K562 (cell line): ENCODE measurements around the gene DNMT3A. TPM values are rescaled to one million over a fixed set of nuclear protein-coding genes. Genes with fewer than 3 reads are reported as not detected.

Source experiments
- ATAC-seq: fragments of 200-7000 bp; cut with Tn5 transposase; 3 replicates; pipeline ENCODE4 v1.9.1; 2020; ENCODE audit warnings: moderate library complexity
- BruUV-seq: library from RNA; stranded (reverse); fragments of 400-500 nt; replicated peaks from 2 replicates; lab custom pipeline; 2021; lab: Mats Ljungman, UMichigan
- CTCF ChIA-PET: fragments of 300-600 bp; formaldehyde crosslinking; extraction: SDS; loops from one replicate; lab custom pipeline; 2021; ENCODE audit warnings: low intra/inter-chr PET ratio; lab: Yijun Ruan, JAX
- POLR2A ChIA-PET: fragments of 300-600, 350-650 bp; sonication (Branson Sonifier 250); formaldehyde crosslinking; extraction: SDS; loops from one replicate; lab custom pipeline; 2021; ENCODE audit warnings: antibody characterized with exemption, inconsistent platforms; lab: Yijun Ruan, JAX
- DNase-seq, 4 experiments: peaks; one replicate each; pipeline versions ENCODE4 v3.0.0 to v3.0.0-alpha.2; 2011 to 2018; ENCODE audit warnings: low spot score in 3 of 4, mixed read lengths in 3 of 4; ENCODE audit errors: extremely low read depth in 1 of 4
- FAIRE-seq: peaks from 2 replicates; lab custom pipeline; 2011; peaks lifted over from hg19 to GRCh38; lab: Jason Lieb, UNC
- H2AFZ ChIP-seq: 2 replicates; pipeline ENCODE4 v1.6.0; 2011; ENCODE audit warnings: low read depth, low read length, control low read depth, inconsistent platforms
- H3K27ac ChIP-seq: fragments of 200-600 bp; 3 replicates; pipeline ENCODE4 v1.8.0; 2011; ENCODE audit warnings: low read depth, mild to moderate bottlenecking, control low read depth, inconsistent platforms, low read length, moderate library complexity, mixed read lengths; ENCODE audit errors: extremely low read depth
- H3K27me3 ChIP-seq, 2 experiments: fragments of 300-600 bp in 1 of 2; 2 replicates in 1 of 2; 3 replicates in 1 of 2; pipeline versions ENCODE4 v1.6.0 to v1.8.0; 2011; ENCODE audit warnings: inconsistent platforms in 2 of 2, low read length in 2 of 2, mild to moderate bottlenecking in 1 of 2, mixed read lengths in 1 of 2, moderate library complexity in 1 of 2; ENCODE audit not compliant: control insufficient read depth in 2 of 2, insufficient read depth in 2 of 2
- H3K36me3 ChIP-seq: fragments of 300-600 bp; 3 replicates; pipeline ENCODE4 v1.8.0; 2011; ENCODE audit warnings: mild to moderate bottlenecking, low read length, inconsistent platforms; ENCODE audit not compliant: control insufficient read depth, insufficient read depth
- H3K4me1 ChIP-seq, 2 experiments: fragments of 200-600 bp in 1 of 2; replicated peaks in 1 of 2; 2 replicates in 1 of 2; 3 replicates in 1 of 2; pipeline versions ENCODE4 v1.5.1 to v1.8.0; 2011; ENCODE audit warnings: inconsistent platforms in 2 of 2, low read length in 2 of 2, mild to moderate bottlenecking in 1 of 2, mixed read lengths in 1 of 2, moderate library complexity in 1 of 2; ENCODE audit not compliant: control insufficient read depth in 2 of 2, insufficient read depth in 2 of 2
- H3K4me2 ChIP-seq: 2 replicates; pipeline ENCODE4 v1.6.1; 2011; ENCODE audit warnings: low read length, control low read depth, inconsistent platforms, mixed read lengths; ENCODE audit not compliant: insufficient read depth
- H3K4me3 ChIP-seq: fragments of 200-600 bp; sonication (generic), shearing (Covaris generic); 2 replicates; pipeline ENCODE4 v1.5.1; 2016; ENCODE audit warnings: control low read depth, inconsistent platforms
- H3K79me2 ChIP-seq: fragments of 200-600 bp; 3 replicates; pipeline ENCODE4 v1.8.0; 2011; ENCODE audit warnings: low read length, inconsistent platforms; ENCODE audit not compliant: control insufficient read depth, insufficient read depth
- H3K9ac ChIP-seq, 2 experiments: 2 replicates each; pipeline versions ENCODE4 v1.6.0 to v1.6.1; 2011; ENCODE audit warnings: low read depth in 2 of 2, low read length in 2 of 2, control low read depth in 1 of 2, inconsistent platforms in 1 of 2, mild to moderate bottlenecking in 1 of 2, mixed read lengths in 1 of 2; ENCODE audit not compliant: insufficient read depth in 1 of 2
- H3K9me1 ChIP-seq: one replicate; pipeline ENCODE4 v1.6.0; 2011; ENCODE audit warnings: inconsistent platforms, mild to moderate bottlenecking, low read length, moderate library complexity; ENCODE audit not compliant: control insufficient read depth, insufficient read depth
- H3K9me3 ChIP-seq: replicated peaks from 2 replicates; pipeline ENCODE4 v1.5.1; 2011; ENCODE audit warnings: low read depth, low read length, inconsistent platforms; ENCODE audit not compliant: control insufficient read depth, insufficient read depth
- H4K20me1 ChIP-seq: replicated peaks from 2 replicates; pipeline ENCODE4 v1.6.1; 2011; ENCODE audit warnings: low read length, inconsistent platforms, mixed read lengths; ENCODE audit not compliant: control insufficient read depth, insufficient read depth
- E2F3 ChIP-seq: fragments of 250-450 bp; sonication (Bioruptor Pico); IDR thresholded peaks from 2 replicates; pipeline ENCODE4 v1.4.0; 2020; ENCODE audit warnings: mild to moderate bottlenecking
- HNRNPUL1 ChIP-seq: fragments of 200-400 bp; formaldehyde crosslinking; IDR thresholded peaks from 2 replicates; pipeline ENCODE4 v1.6.1; 2017; ENCODE audit warnings: low read length
- KLF1 ChIP-seq: fragments of 450-650 bp; IDR thresholded peaks from 2 replicates; pipeline ENCODE4 v1.6.1; 2016; ENCODE audit warnings: missing genetic modification characterization, missing compliant biosample characterization
- NBN ChIP-seq: fragments of 450-650 bp; IDR thresholded peaks from 2 replicates; pipeline ENCODE4 v1.6.1; 2016; ENCODE audit warnings: low read depth, mild to moderate bottlenecking
- NRF1 ChIP-seq, 2 experiments: fragments of 450-650 bp; IDR thresholded peaks in 1 of 2; conservative IDR thresholded peaks in 1 of 2; 2 replicates each; pipeline ENCODE4 v1.6.1; 2014; ENCODE audit warnings: mild to moderate bottlenecking in 2 of 2
- POLR2B ChIP-seq: fragments of 450-650 bp; IDR thresholded peaks from 2 replicates; pipeline ENCODE4 v1.6.1; 2018; ENCODE audit warnings: low read depth; ENCODE audit not compliant: partially characterized antibody
- WGBS: fragments of 100-300 bp; shearing (Covaris generic); methylation state at CpG from one replicate; pipeline ENCODE4 v1.1.6; 2016; ENCODE audit warnings: low coverage, mixed read lengths; ENCODE audit not compliant: insufficient coverage; ENCODE audit errors: missing lambda C conversion rate; 5-methylcytosine and 5-hydroxymethylcytosine counted together
- in situ Hi-C: fragments of 300-500 bp; cut with MboI; formaldehyde crosslinking; loops from 4 replicates; pipeline ENCODE4 v1.15.0; 2018; ENCODE audit warnings: inconsistent platforms, mixed read lengths
- intact Hi-C: fragments of 100-400 bp; cut with micrococcal nuclease; formaldehyde crosslinking; loops from 2 replicates; pipeline ENCODE4 v1.14.2; 2022
- polyA plus RNA-seq, 8 experiments: library from polyadenylated mRNA; depleted of rRNA in 4 of 8; stranded (reverse) in 5 of 8; unstranded in 3 of 8; fragments of >200 nt; fragmentation: Nextera tagmentation in 2 of 8; fragmentation: Illumina TruSeq in 1 of 8; extraction: Ambion mirVana in 2 of 8; extraction: Trizol in 1 of 8; gene quantifications; 2 replicates each; pipeline versions ENCODE4 v1.2.1 to v1.2.3, GENCODE V29; 2011 to 2014; ENCODE audit warnings: inconsistent platforms in 1 of 8, missing spikeins in 1 of 8
- total RNA-seq, 7 experiments: library from RNA; depleted of rRNA in 6 of 7; stranded (reverse); fragments of >200 nt in 6 of 7; fragmentation: Illumina TruSeq in 2 of 7; extraction: Trizol in 2 of 7; gene quantifications; 2 replicates each; pipeline versions ENCODE4 v1.2.1 to v1.2.3, GENCODE V29; 2011 to 2021; ENCODE audit warnings: low replicate concordance in 1 of 7
- TF ChIP-seq, protein P1 (sequence below): fragments of 250-450 bp; sonication (Bioruptor Pico); IDR thresholded peaks from 2 replicates; pipeline ENCODE4 v1.8.0; 2022; ENCODE audit warnings: inconsistent platforms, mild to moderate bottlenecking, moderate library complexity, borderline replicate concordance

Gene DNMT3A
- total and polyA plus RNA-seq, 9 of the 15 experiments (the other 6 are each of a cell fraction or from before 2014, with no cell fraction given) = 3.0 to 16.0 (median 6.1) TPM

DNA sequence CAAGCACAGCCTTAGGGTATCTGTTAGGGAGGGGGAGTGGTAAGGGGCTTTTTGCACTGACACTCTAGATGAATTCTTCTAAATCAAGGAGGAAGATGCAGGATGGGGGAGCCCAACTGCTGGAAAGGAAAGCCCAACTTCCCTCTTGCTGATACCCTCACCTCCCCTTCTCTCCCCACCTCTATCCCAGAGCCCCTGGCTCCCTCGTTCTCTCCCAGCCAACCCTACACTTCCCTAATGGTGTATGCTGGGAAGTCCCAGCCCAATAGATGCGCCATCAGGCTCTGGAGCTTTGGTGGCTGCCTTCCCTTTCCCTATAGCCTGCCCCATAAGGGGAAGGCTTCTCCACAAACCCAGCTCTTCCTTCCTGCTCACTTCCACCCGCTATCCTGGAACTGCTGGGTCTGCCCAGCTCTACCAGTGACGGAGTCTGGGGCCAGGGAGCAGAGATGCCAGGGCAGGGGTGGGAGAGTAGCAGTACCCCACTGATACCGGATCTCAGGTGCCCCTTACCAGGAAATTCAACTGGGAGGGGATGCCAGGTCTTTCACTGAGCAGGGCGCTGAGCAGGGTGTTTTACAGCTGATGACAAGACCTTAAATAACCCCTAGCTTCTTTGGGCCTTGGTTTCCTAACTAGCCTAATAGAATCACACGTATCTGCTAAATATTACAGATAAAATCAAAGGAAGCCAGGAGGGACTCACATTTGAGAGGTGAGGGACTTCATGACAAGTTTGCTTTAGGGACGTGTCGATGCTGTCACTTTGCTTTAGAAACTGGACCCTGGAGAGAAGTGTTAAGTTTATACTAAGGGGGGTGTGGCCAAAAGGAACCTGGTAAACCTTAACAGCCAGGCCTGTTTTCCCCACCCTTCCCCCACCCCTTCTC, 82.6 kb downstream of the DNMT3A start:
- Histone ChIP-seq H3K9me3 (no peaks in the 10 kb centered on the region), H3K79me2 (no peaks in the 10 kb centered on the region), H3K9ac (no peak overlapping the region), H3K27ac (no peak overlapping the region), H3K9me1 (no peaks in the 10 kb centered on the region), H3K4me1 (peaks cover 7 to 14% of the 10 kb centered on the region in 2 experiments; a peak in 4 of 5 replicates), H3K4me3 (no peak overlapping the region), H3K27me3 (peaks cover 0 to 18% of the 10 kb centered on the region in 2 experiments; a peak in 3 of 5 replicates), H2AFZ (no peak overlapping the region), H3K4me2 (no peak overlapping the region), H3K36me3 (no peaks in the 10 kb centered on the region), H4K20me1 (no peaks in the 10 kb centered on the region)
- in situ Hi-C loops (no loop called here), intact Hi-C loops (no loop called here)
- BruUV-seq = no TSS peak
- 6% methylated on average over 8 of the region's 9 CpGs for WGBS
- no peak for TF ChIP-seq NRF1 (conservative IDR thresholded peaks at IDR 0.05 in 1 of 2, IDR thresholded peaks at IDR 0.05 in 1 of 2)
- TF ChIP-seq, protein P1, sequence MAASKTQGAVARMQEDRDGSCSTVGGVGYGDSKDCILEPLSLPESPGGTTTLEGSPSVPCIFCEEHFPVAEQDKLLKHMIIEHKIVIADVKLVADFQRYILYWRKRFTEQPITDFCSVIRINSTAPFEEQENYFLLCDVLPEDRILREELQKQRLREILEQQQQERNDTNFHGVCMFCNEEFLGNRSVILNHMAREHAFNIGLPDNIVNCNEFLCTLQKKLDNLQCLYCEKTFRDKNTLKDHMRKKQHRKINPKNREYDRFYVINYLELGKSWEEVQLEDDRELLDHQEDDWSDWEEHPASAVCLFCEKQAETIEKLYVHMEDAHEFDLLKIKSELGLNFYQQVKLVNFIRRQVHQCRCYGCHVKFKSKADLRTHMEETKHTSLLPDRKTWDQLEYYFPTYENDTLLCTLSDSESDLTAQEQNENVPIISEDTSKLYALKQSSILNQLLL (CRISPR knock-in tag) = no peak
- TF ChIP-seq HNRNPUL1 = no peak
- TF ChIP-seq NBN = no peak
- no peak for TF ChIP-seq KLF1
- no peak for TF ChIP-seq E2F3 (CRISPR knock-in tag)
- no peak for TF ChIP-seq POLR2B
- CTCF ChIA-PET = no interaction called here
- FAIRE-seq = no peak
- no peak for ATAC-seq
- no peak for DNase-seq
- POLR2A ChIA-PET = interaction anchor here (0.5 to 0.7 kb wide), 3 partner anchors 30 to 349 kb away, joined by 3 to 5 read pairs (median 3); no protein-coding TSS in a partner anchor
